GM18519 (cell line): ENCODE measurements around the gene MYL5.
"Not testable (repeated sequence)": the region's sequence is repeated elsewhere in the genome, so short reads cannot be mapped to it uniquely, and the experiment has no call there.

Experiments
- ATAC-seq: cut with Tn5 transposase; IDR thresholded peaks from one replicate; pipeline ENCODE4 v1.9.1; 2021; ENCODE audit warnings: mild to moderate bottlenecking, moderate library complexity; ENCODE audit not compliant: unreplicated experiment, low FRiP score

MYL5 gene

GRCh38 chr4:674172-675035, at the start of gene MYL5, which contains the start of gene ATP5ME:
Gene MYL5, plus strand, starts transcription at chr4:674542. Its CDS starts 3,485 bp downstream, at chr4:678027.
Gene ATP5ME, minus strand, starts transcription at chr4:674276. Its CDS starts 29 bp downstream, at chr4:674247.
- peak; percentile 84 for ATAC-seq

- no peak for ATAC-seq
Observed at GRCh38 chr4:624705-625590, 49.4 kb upstream of the MYL5 start, which contains the start of gene PDE6B. Gene PDE6B, plus strand, starts transcription at chr4:625573. Its CDS starts 54 bp downstream, at chr4:625627.

- no peak for ATAC-seq
Observed at GRCh38 chr4:625631-626161, 48.6 kb upstream of the MYL5 start.

- no peak for ATAC-seq
Observed at GRCh38 chr4:626201-627091, 47.9 kb upstream of the MYL5 start.

- no peak for ATAC-seq
Observed at GRCh38 chr4:627347-628125, 46.8 kb upstream of the MYL5 start.

GRCh38 chr4:628311-628741, 46.0 kb upstream of the MYL5 start:
- no peak for ATAC-seq

GRCh38 chr4:628821-629635, 45.3 kb upstream of the MYL5 start:
- ATAC-seq = no peak

GRCh38 chr4:629636-629914, 44.8 kb upstream of the MYL5 start:
- ATAC-seq = no peak

- no peak for ATAC-seq
Observed at GRCh38 chr4:629915-630641, 44.3 kb upstream of the MYL5 start.

GRCh38 chr4:630656-631055, 43.7 kb upstream of the MYL5 start:
- no peak for ATAC-seq

- ATAC-seq = no peak
Observed at GRCh38 chr4:632196-632790, 42.0 kb upstream of the MYL5 start.

GRCh38 chr4:632926-633325, 41.4 kb upstream of the MYL5 start:
- ATAC-seq = no peak

GRCh38 chr4:633406-633805, 40.9 kb upstream of the MYL5 start:
- no peak for ATAC-seq

GRCh38 chr4:633976-634598, 40.3 kb upstream of the MYL5 start:
- ATAC-seq = no peak

GRCh38 chr4:634599-634985, 39.8 kb upstream of the MYL5 start:
- ATAC-seq = no peak

GRCh38 chr4:635066-635835, 39.1 kb upstream of the MYL5 start:
- ATAC-seq = not testable (repeated sequence)
